ENCODE results near the gene KIAA1217.

KIAA1217 gene

GRCh38 chr10:24207781-24208611 lies 942 bp upstream of the KIAA1217 start:
- DNase-seq (ENCODE audit: low spot score), result no peak

GRCh38 chr10:24209432-24209771 lies 464 bp downstream of the KIAA1217 start:
- DNase-seq (ENCODE audit: low spot score), result no peak

- DNase-seq (ENCODE audit: low spot score), result no peak
These were observed 1.1 kb downstream of the KIAA1217 start for GRCh38 chr10:24209946-24210491.

GRCh38 chr10:24210501-24210900 lies 1.6 kb downstream of the KIAA1217 start:
- DNase-seq (ENCODE audit: low spot score), result no peak

GRCh38 chr10:24213266-24213665 lies 4.3 kb downstream of the KIAA1217 start:
- no peak for DNase-seq (ENCODE audit: low spot score)

- DNase-seq (ENCODE audit: low spot score), result no peak
These were observed 4.9 kb downstream of the KIAA1217 start for GRCh38 chr10:24213881-24214280.

GRCh38 chr10:24214762-24215161 lies 5.8 kb downstream of the KIAA1217 start:
- DNase-seq (ENCODE audit: low spot score), result no peak

GRCh38 chr10:24215196-24215595 lies 6.3 kb downstream of the KIAA1217 start:
- DNase-seq (ENCODE audit: low spot score), result no peak

GRCh38 chr10:24215603-24216002 lies 6.7 kb downstream of the KIAA1217 start:
- DNase-seq (ENCODE audit: low spot score), result no peak

GRCh38 chr10:24219963-24220362 lies 11.0 kb downstream of the KIAA1217 start:
- DNase-seq (ENCODE audit: low spot score), result no peak

- DNase-seq (ENCODE audit: low spot score), result no peak
These were observed 14.4 kb downstream of the KIAA1217 start for GRCh38 chr10:24223341-24223740.

GRCh38 chr10:24223953-24224352 lies 15.0 kb downstream of the KIAA1217 start:
- no peak for DNase-seq (ENCODE audit: low spot score)

GRCh38 chr10:24228642-24229041 lies 19.7 kb downstream of the KIAA1217 start:
- no peak for DNase-seq (ENCODE audit: low spot score)

- DNase-seq (ENCODE audit: low spot score), result no peak
These were observed 21.0 kb downstream of the KIAA1217 start for GRCh38 chr10:24229909-24230308.

GRCh38 chr10:24231200-24231599 lies 22.3 kb downstream of the KIAA1217 start:
- DNase-seq (ENCODE audit: low spot score), result no peak

- DNase-seq (ENCODE audit: low spot score), result no peak
These were observed 25.8 kb downstream of the KIAA1217 start for GRCh38 chr10:24234784-24235183.

GRCh38 chr10:24235471-24235870 lies 26.5 kb downstream of the KIAA1217 start:
- no peak for DNase-seq (ENCODE audit: low spot score)

GRCh38 chr10:24237801-24238395 lies 29.0 kb downstream of the KIAA1217 start:
- DNase-seq (ENCODE audit: low spot score), result no peak

GRCh38 chr10:24238519-24239247 lies 29.7 kb downstream of the KIAA1217 start:
- DNase-seq (ENCODE audit: low spot score), result no peak

GRCh38 chr10:24239289-24240040 lies 30.5 kb downstream of the KIAA1217 start:
- DNase-seq (ENCODE audit: low spot score), result no peak

- no peak for DNase-seq (ENCODE audit: low spot score)
These were observed 31.3 kb downstream of the KIAA1217 start for GRCh38 chr10:24240041-24240751.
